HepG2 (cell line): ENCODE results near the gene RAI14. TPM values are rescaled to one million over a fixed set of nuclear protein-coding genes. Genes with fewer than 3 reads are reported as not detected.

Experiments
- ATAC-seq: fragments of 200-7000 bp; cut with Tn5 transposase; 3 replicates; pipeline ENCODE4 v1.9.1; 2020; ENCODE audit warnings: mild to moderate bottlenecking, moderate library complexity
- BruUV-seq: library from RNA; stranded (reverse); fragments of 400-500 nt; replicated peaks from 2 replicates; lab custom pipeline; 2021; lab: Mats Ljungman, UMichigan
- CTCF ChIA-PET: fragments of 300-600 bp; formaldehyde crosslinking; extraction: SDS; loops from one replicate; lab custom pipeline; 2021; ENCODE audit warnings: low total read pairs, inconsistent platforms, low intra/inter-chr PET ratio; lab: Yijun Ruan, JAX
- POLR2A ChIA-PET: fragments of 350-600 bp; sonication (Branson Sonifier 250); formaldehyde crosslinking; loops from one replicate; lab custom pipeline; 2020; ENCODE audit warnings: antibody characterized with exemption, inconsistent platforms; lab: Yijun Ruan, JAX
- DNase-seq: peaks from one replicate; pipeline ENCODE4 v3.0.0-alpha.2; 2015; ENCODE audit warnings: low spot score
- FAIRE-seq: peaks from 3 replicates; lab custom pipeline; 2011; peaks lifted over from hg19 to GRCh38; lab: Jason Lieb, UNC
- H2AFZ ChIP-seq: one replicate; pipeline ENCODE4 v1.6.1; 2011; ENCODE audit warnings: low read length, inconsistent platforms
- H3K27ac ChIP-seq: fragments of 300-600 bp; 3 replicates; pipeline ENCODE4 v1.8.0; 2011; ENCODE audit warnings: mixed run types, mild to moderate bottlenecking, mixed read lengths, low read length, inconsistent platforms; ENCODE audit not compliant: insufficient read depth; ENCODE audit errors: extremely low read length
- H3K27me3 ChIP-seq, 2 experiments: fragments of 200-600 bp in 1 of 2; 2 replicates in 1 of 2; 3 replicates in 1 of 2; pipeline versions ENCODE4 v1.6.0 to v1.8.0; 2011; ENCODE audit warnings: low read length in 2 of 2, mild to moderate bottlenecking in 2 of 2, moderate library complexity in 2 of 2, inconsistent platforms in 1 of 2; ENCODE audit not compliant: insufficient read depth in 2 of 2, control insufficient read depth in 1 of 2
- H3K36me3 ChIP-seq, 2 experiments: fragments of 200-600 bp in 1 of 2; replicated peaks in 1 of 2; 2 replicates in 1 of 2; 3 replicates in 1 of 2; pipeline versions ENCODE4 v1.5.1 to v1.8.0; 2011; ENCODE audit warnings: low read length in 2 of 2, inconsistent platforms in 1 of 2; ENCODE audit not compliant: insufficient read depth in 2 of 2, control insufficient read depth in 1 of 2
- H3K4me1 ChIP-seq: 2 replicates; pipeline ENCODE4 v1.5.1; 2012; ENCODE audit warnings: low read length, inconsistent platforms; ENCODE audit not compliant: insufficient read depth
- H3K4me2 ChIP-seq: 2 replicates; pipeline ENCODE4 v1.6.0; 2011; ENCODE audit warnings: low read depth, low read length, inconsistent platforms
- H3K4me3 ChIP-seq, 3 experiments: fragments of 200-600 bp in 1 of 3; sonication (generic), shearing (Covaris generic) in 1 of 3; replicated peaks in 1 of 3; 2 replicates each; pipeline ENCODE4 v1.5.1; 2011 to 2016; ENCODE audit warnings: low read length in 3 of 3, inconsistent platforms in 2 of 3, low read depth in 2 of 3, mild to moderate bottlenecking in 2 of 3, control low read depth in 1 of 3, mixed read lengths in 1 of 3; ENCODE audit not compliant: insufficient read depth in 1 of 3
- H3K79me2 ChIP-seq: one replicate; pipeline ENCODE4 v1.6.1; 2011; ENCODE audit warnings: low read length, inconsistent platforms; ENCODE audit not compliant: insufficient read depth
- H3K9ac ChIP-seq: 2 replicates; pipeline ENCODE4 v1.6.0; 2011; ENCODE audit warnings: mild to moderate bottlenecking, low read depth, low read length, inconsistent platforms; ENCODE audit not compliant: insufficient read depth
- H3K9me3 ChIP-seq: 2 replicates; pipeline ENCODE4 v1.5.1; 2012; ENCODE audit warnings: mild to moderate bottlenecking, low read length
- H4K20me1 ChIP-seq: 2 replicates; pipeline ENCODE4 v1.6.0; 2011; ENCODE audit warnings: inconsistent platforms, mild to moderate bottlenecking, low read length, moderate library complexity; ENCODE audit not compliant: insufficient read depth
- GMEB2 ChIP-seq: IDR thresholded peaks from 2 replicates; pipeline ENCODE4 v1.6.1; 2016; ENCODE audit warnings: missing biosample characterization, missing genetic modification reagents, low read depth
- KMT2A ChIP-seq: sonication (generic); formaldehyde crosslinking; IDR thresholded peaks from 2 replicates; pipeline ENCODE4 v1.4.0; 2020; ENCODE audit warnings: missing genetic modification reagents
- MED13 ChIP-seq: sonication (generic); formaldehyde crosslinking; IDR thresholded peaks from 2 replicates; pipeline ENCODE4 v1.5.0; 2020; ENCODE audit warnings: missing genetic modification reagents
- PCBP2 ChIP-seq: fragments of 200-400 bp; formaldehyde crosslinking; optimal IDR thresholded peaks from 2 replicates; pipeline ENCODE3; 2018; ENCODE audit warnings: low read length, low read depth; ENCODE audit not compliant: poor library complexity, severe bottlenecking
- SMARCC2 ChIP-seq: fragments of 450-650 bp; IDR thresholded peaks from 2 replicates; pipeline ENCODE4 v1.6.1; 2017; ENCODE audit warnings: antibody characterized with exemption, mild to moderate bottlenecking
- SMARCE1 ChIP-seq: fragments of 450-650 bp; IDR thresholded peaks from 2 replicates; pipeline ENCODE4 v1.6.1; 2017; ENCODE audit warnings: borderline replicate concordance
- TFAP4 ChIP-seq: sonication (generic); IDR thresholded peaks from 2 replicates; pipeline ENCODE4 v1.6.1; 2016; ENCODE audit warnings: low read depth, borderline replicate concordance
- TRIM24 ChIP-seq: sonication (generic); formaldehyde crosslinking; IDR thresholded peaks from 2 replicates; pipeline ENCODE4 v1.8.0; 2022; ENCODE audit warnings: mild to moderate bottlenecking, missing genetic modification reagents
- ZBTB2 ChIP-seq: sonication (generic); formaldehyde crosslinking; IDR thresholded peaks from 2 replicates; pipeline ENCODE4 v1.8.0; 2022; ENCODE audit warnings: low read depth, missing genetic modification reagents
- ZBTB43 ChIP-seq: sonication (generic); formaldehyde crosslinking; conservative IDR thresholded peaks from 2 replicates; pipeline ENCODE4 v1.4.0; 2020; ENCODE audit warnings: missing genetic modification reagents
- ZNF10 ChIP-seq: sonication (generic); formaldehyde crosslinking; IDR thresholded peaks from 2 replicates; pipeline ENCODE4 v1.4.0; 2020; ENCODE audit warnings: mild to moderate bottlenecking, low read depth, missing genetic modification reagents, borderline replicate concordance
- ZNF18 ChIP-seq: sonication (generic); formaldehyde crosslinking; IDR thresholded peaks from 2 replicates; pipeline ENCODE4 v1.8.0; 2022; ENCODE audit warnings: mild to moderate bottlenecking, missing genetic modification reagents; ENCODE audit not compliant: insufficient replicate concordance
- ZNF414 ChIP-seq: sonication (generic); formaldehyde crosslinking; IDR thresholded peaks from 2 replicates; pipeline ENCODE4 v1.5.0; 2020; ENCODE audit warnings: missing genetic modification reagents
- ZNF749 ChIP-seq: sonication (generic); formaldehyde crosslinking; IDR thresholded peaks from 2 replicates; pipeline ENCODE4 v1.8.0; 2022; ENCODE audit warnings: mild to moderate bottlenecking, missing genetic modification reagents, moderate library complexity, borderline replicate concordance
- ZSCAN9 ChIP-seq: IDR thresholded peaks from 2 replicates; pipeline ENCODE4 v1.6.1; 2016; ENCODE audit warnings: borderline replicate concordance
- WGBS: methylation state at CpG from one replicate; pipeline ENCODE4 v1.1.6; 2017; ENCODE audit warnings: low lambda C conversion rate; 5-methylcytosine and 5-hydroxymethylcytosine counted together
- in situ Hi-C: cut with HindIII; loops from 2 replicates; pipeline ENCODE4 v1.10.0; 2017; ENCODE audit warnings: low pct_unique_long_range_greater_than_20kb; ENCODE audit not compliant: extremely low pct_ligation_motif_present
- intact Hi-C: fragments of 100-400 bp; cut with micrococcal nuclease; formaldehyde crosslinking; loops from one replicate; pipeline ENCODE4 v1.10.0; 2022; ENCODE audit not compliant: unreplicated experiment
- polyA plus RNA-seq, 8 experiments: library from polyadenylated mRNA; depleted of rRNA in 3 of 8; stranded (reverse) in 7 of 8; unstranded in 1 of 8; fragments of >200 nt; fragmentation: Illumina TruSeq in 4 of 8; extraction: Trizol in 4 of 8; gene quantifications; 2 replicates each; pipeline versions ENCODE4 v1.2.1 to v1.2.3, GENCODE V29; 2011 to 2016; ENCODE audit warnings: low read depth in 4 of 8, missing spikeins in 1 of 8, mixed read lengths in 1 of 8; ENCODE audit not compliant: insufficient read depth in 1 of 8
- total RNA-seq, 5 experiments: library from RNA; depleted of rRNA; stranded (reverse); fragments of >200 nt; fragmentation: Illumina TruSeq; extraction: Trizol; gene quantifications; 2 replicates each; pipeline ENCODE4 v1.2.3, GENCODE V29; 2016; ENCODE audit warnings: low read depth in 1 of 5

Gene RAI14
- total and polyA plus RNA-seq, 2 of the 13 experiments (the other 11 are each of a cell fraction or from before 2014, with no cell fraction given), result 12.6 to 18.2 TPM

- TF ChIP-seq ZNF18 (CRISPR knock-in tag), result no peak
These were observed 162.6 kb downstream of the RAI14 start (continued) for GRCh38 chr5:34818717-34819116.

- in situ Hi-C loops, result no loop called here
- CTCF ChIA-PET, result no interaction called here
- 100% methylated on average over 1 of the region's 1 CpG for WGBS
- no peak for TF ChIP-seq SMARCE1
- no peak for TF ChIP-seq KMT2A
- TF ChIP-seq ZSCAN9 (CRISPR knock-in tag), result no peak
- TF ChIP-seq MED13 (CRISPR knock-in tag), result no peak
- no peak for TF ChIP-seq ZBTB43
- TF ChIP-seq ZNF749 (CRISPR knock-in tag), result no peak
- TF ChIP-seq SMARCC2, result no peak
- TF ChIP-seq TRIM24 (CRISPR knock-in tag), result no peak
- TF ChIP-seq ZNF414 (CRISPR knock-in tag), result no peak
- TF ChIP-seq ZBTB2 (CRISPR knock-in tag), result no peak
- TF ChIP-seq GMEB2 (CRISPR knock-in tag), result no peak
- TF ChIP-seq PCBP2, result no peak
- no peak for TF ChIP-seq TFAP4
- no peak for TF ChIP-seq ZNF10 (CRISPR knock-in tag)
These were observed 164.5 kb downstream of the RAI14 start for GRCh38 chr5:34820593-34820992.

More at GRCh38 chr5:34820593-34820992, 164.5 kb downstream of the RAI14 start:
- Histone ChIP-seq H3K9me3 (no peaks in the 10 kb centered on the region), H2AFZ (no peak overlapping the region), H3K79me2 (no peaks in the 10 kb centered on the region), H3K27me3 (no peaks in the 10 kb centered on the region), H4K20me1 (no peaks in the 10 kb centered on the region), H3K27ac (no peak overlapping the region), H3K4me3 (no peak overlapping the region), H3K9ac (no peak overlapping the region), H3K4me1 (peaks cover 13% of the 10 kb centered on the region), H3K4me2 (no peak overlapping the region), H3K36me3 (peaks cover 0 to 13% of the 10 kb centered on the region in 2 experiments; a peak in 1 of 5 replicates)
- POLR2A ChIA-PET, result no interaction called here
- BruUV-seq, result no TSS peak
- ATAC-seq, result no peak
- DNase-seq, result no peak
- intact Hi-C loops, result no loop called here
- no peak for FAIRE-seq
